Measurements from ENCODE around the gene PKP3. TPM values are rescaled to one million over a fixed set of nuclear protein-coding genes. Genes with fewer than 3 reads are reported as not detected.

The PKP3 gene
- polyA plus RNA-seq, 2 of the 4 experiments (the other 2 are of a cell fraction), result 12.1 to 25.9 TPM

DNA sequence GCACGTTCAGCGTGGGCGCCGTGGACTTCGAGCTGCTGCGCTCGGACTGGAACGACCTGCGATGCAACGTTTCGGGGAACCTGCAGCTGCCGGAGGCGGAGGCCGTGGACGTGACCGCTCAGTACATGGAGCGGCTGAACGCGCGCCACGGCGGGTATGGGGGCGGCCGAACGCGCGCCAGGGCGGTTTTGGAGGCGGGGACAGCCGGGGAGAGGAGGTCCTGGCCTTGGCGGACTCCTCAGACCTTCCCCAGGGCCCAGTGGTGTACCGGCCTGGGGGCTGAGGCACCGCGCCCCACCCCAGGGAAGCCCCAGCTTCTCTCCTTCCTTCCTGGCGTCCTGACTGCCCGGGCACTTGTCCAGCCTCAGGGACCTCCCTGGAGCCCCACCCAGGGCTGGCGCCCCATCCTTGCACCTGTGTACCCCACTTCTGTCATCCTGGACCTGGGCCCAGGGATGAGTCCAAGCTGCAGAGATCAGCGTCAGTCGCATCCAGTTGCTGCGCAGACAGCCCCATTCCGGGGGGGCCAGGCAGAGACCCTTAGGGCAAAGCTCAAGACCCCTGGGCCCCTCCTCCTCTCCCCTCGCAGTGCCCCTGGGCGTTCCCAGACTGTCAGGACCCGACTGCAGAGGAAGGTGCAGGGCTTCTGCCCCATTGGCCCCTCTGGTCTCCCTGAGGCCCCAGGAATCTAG, 16.7 kb upstream of the PKP3 start:
- H3K4me2 ChIP-seq, result no peak overlapping the region
- H3K27ac ChIP-seq, result no peak overlapping the region
- no peaks in the 10 kb centered on the region for H3K4me1 ChIP-seq
- H3K9me3 ChIP-seq, result no peaks in the 10 kb centered on the region
- ChIA-PET CTCF (interaction anchor here (0.7 to 1.1 kb wide), 4 partner anchors 16 to 103 kb away, joined by 3 to 4 read pairs (median 3); partner anchors contain the start of genes NLRP6 and PKP3), POLR2A (no interaction called here)
- FAIRE-seq, result no peak
- H3K4me3 ChIP-seq, result no peak overlapping the region
- TF ChIP-seq FOSL2 (IDR thresholded peaks at IDR 0.05), result no peak
- no peak for TF ChIP-seq FOSL2 (CRISPR knock-in tag; IDR thresholded peaks at IDR 0.05)
- TF ChIP-seq KDM1A (IDR thresholded peaks at IDR 0.05; ENCODE audit: low read depth), result no peak
- no peak for DNase-seq (ENCODE audit: low read depth in 1 of 2, low spot score in 1 of 2)
- no peak for ATAC-seq
- WGBS (ENCODE audit: missing lambda C conversion rate), result 95% methylated on average over 33 of the region's 44 CpGs

DNA sequence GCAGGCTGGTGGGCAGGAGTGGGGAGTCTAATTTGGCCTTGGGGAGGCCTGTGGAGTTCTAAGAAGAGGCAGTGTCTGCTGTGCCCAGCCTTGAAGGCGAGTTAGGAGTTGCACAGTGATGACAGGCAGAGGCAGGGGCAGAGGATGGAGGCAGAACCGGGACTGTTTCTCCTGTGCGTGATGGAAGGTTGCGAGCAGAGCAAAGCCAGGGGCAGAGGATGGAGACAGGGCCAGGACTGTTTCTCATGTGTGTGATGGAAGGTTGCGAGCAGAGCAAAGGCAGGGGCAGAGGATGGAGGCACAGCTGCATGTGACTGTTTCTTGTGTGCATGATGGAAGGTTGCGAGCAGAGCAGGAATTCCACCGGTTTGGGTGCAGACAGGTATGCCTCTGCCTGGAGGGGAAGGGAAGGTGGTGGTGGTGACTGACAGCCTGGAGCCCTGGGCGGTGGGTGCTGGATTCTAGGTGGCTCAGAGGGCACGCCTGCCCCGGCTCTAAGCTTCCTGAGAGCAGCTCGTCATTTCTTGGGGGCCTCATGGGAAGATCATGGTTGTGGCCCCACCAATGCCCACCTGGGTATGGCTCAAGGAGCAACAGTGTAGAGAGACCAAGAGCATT, 16.0 kb upstream of the PKP3 start:
- TF ChIP-seq KDM5A (IDR thresholded peaks at IDR 0.05) (no peak), GATA3 (IDR thresholded peaks at IDR 0.05; ENCODE audit: borderline replicate concordance) (no peak), NFE2L2 (conservative IDR thresholded peaks at IDR 0.05; ENCODE audit: low read length) (no peak), RFX5 (IDR thresholded peaks at IDR 0.05) (no peak), PHF8 (IDR thresholded peaks at IDR 0.05; ENCODE audit: borderline replicate concordance, low read depth) (no peak), FOSB (CRISPR knock-in tag; IDR thresholded peaks at IDR 0.05) (no peak), ZC3H11A (IDR thresholded peaks at IDR 0.05) (no peak), HDAC2 (IDR thresholded peaks at IDR 0.05) (no peak), MYC (IDR thresholded peaks at IDR 0.05; ENCODE audit: borderline replicate concordance, low read length) (no peak)
- TF ChIP-seq, protein P1, sequence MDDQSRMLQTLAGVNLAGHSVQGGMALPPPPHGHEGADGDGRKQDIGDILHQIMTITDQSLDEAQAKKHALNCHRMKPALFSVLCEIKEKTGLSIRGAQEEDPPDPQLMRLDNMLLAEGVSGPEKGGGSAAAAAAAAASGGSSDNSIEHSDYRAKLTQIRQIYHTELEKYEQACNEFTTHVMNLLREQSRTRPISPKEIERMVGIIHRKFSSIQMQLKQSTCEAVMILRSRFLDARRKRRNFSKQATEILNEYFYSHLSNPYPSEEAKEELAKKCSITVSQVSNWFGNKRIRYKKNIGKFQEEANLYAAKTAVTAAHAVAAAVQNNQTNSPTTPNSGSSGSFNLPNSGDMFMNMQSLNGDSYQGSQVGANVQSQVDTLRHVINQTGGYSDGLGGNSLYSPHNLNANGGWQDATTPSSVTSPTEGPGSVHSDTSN (IDR thresholded peaks at IDR 0.05), result no peak
- TF ChIP-seq, protein P2, sequence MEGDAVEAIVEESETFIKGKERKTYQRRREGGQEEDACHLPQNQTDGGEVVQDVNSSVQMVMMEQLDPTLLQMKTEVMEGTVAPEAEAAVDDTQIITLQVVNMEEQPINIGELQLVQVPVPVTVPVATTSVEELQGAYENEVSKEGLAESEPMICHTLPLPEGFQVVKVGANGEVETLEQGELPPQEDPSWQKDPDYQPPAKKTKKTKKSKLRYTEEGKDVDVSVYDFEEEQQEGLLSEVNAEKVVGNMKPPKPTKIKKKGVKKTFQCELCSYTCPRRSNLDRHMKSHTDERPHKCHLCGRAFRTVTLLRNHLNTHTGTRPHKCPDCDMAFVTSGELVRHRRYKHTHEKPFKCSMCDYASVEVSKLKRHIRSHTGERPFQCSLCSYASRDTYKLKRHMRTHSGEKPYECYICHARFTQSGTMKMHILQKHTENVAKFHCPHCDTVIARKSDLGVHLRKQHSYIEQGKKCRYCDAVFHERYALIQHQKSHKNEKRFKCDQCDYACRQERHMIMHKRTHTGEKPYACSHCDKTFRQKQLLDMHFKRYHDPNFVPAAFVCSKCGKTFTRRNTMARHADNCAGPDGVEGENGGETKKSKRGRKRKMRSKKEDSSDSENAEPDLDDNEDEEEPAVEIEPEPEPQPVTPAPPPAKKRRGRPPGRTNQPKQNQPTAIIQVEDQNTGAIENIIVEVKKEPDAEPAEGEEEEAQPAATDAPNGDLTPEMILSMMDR (IDR thresholded peaks at IDR 0.05), result no peak
- TF ChIP-seq, protein P3, sequence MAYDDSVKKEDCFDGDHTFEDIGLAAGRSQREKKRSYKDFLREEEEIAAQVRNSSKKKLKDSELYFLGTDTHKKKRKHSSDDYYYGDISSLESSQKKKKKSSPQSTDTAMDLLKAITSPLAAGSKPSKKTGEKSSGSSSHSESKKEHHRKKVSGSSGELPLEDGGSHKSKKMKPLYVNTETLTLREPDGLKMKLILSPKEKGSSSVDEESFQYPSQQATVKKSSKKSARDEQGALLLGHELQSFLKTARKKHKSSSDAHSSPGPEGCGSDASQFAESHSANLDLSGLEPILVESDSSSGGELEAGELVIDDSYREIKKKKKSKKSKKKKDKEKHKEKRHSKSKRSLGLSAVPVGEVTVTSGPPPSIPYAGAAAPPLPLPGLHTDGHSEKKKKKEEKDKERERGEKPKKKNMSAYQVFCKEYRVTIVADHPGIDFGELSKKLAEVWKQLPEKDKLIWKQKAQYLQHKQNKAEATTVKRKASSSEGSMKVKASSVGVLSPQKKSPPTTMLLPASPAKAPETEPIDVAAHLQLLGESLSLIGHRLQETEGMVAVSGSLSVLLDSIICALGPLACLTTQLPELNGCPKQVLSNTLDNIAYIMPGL (CRISPR knock-in tag; IDR thresholded peaks at IDR 0.05; ENCODE audit: borderline replicate concordance), result no peak
- TF ChIP-seq, protein P4, sequence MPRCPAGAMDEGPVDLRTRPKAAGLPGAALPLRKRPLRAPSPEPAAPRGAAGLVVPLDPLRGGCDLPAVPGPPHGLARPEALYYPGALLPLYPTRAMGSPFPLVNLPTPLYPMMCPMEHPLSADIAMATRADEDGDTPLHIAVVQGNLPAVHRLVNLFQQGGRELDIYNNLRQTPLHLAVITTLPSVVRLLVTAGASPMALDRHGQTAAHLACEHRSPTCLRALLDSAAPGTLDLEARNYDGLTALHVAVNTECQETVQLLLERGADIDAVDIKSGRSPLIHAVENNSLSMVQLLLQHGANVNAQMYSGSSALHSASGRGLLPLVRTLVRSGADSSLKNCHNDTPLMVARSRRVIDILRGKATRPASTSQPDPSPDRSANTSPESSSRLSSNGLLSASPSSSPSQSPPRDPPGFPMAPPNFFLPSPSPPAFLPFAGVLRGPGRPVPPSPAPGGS (IDR thresholded peaks at IDR 0.05), result no peak
- no peaks in the 10 kb centered on the region for H3K4me1 ChIP-seq
- no peak for DNase-seq (ENCODE audit: low read depth in 1 of 2, low spot score in 1 of 2)
- H3K9me3 ChIP-seq, result no peaks in the 10 kb centered on the region
- H3K4me3 ChIP-seq, result no peak overlapping the region
- 82% methylated on average over 11 of the region's 11 CpGs for WGBS (ENCODE audit: missing lambda C conversion rate)
- no peak overlapping the region for H3K4me2 ChIP-seq
- FAIRE-seq, result no peak
- POLR2A ChIA-PET, result no interaction called here
- CTCF ChIA-PET, result interaction anchor here (1.1 kb wide), 1 partner anchor 16 kb away, joined by 4 read pairs; the partner anchor contains the start of gene PKP3
- ATAC-seq, result peak; percentile 26 to 34; a peak in 4 of 6 replicates
- no peak overlapping the region for H3K27ac ChIP-seq
